GM20000 (cell line): ENCODE data around the gene MKI67.
A peak's percentile ranks its signal among the peaks of the same experiment; 100 is the strongest.

ENCODE experiments used
- DNase-seq: peaks from one replicate; pipeline ENCODE4 v3.0.0; 2012; ENCODE audit warnings: low spot score
- TF ChIP-seq, protein P1 (sequence below): IDR thresholded peaks from 2 replicates; pipeline ENCODE4 v1.5.1; 2012; ENCODE audit warnings: mild to moderate bottlenecking, control low read depth; ENCODE audit errors: extremely low read depth, missing control alignments

MKI67 gene

DNA sequence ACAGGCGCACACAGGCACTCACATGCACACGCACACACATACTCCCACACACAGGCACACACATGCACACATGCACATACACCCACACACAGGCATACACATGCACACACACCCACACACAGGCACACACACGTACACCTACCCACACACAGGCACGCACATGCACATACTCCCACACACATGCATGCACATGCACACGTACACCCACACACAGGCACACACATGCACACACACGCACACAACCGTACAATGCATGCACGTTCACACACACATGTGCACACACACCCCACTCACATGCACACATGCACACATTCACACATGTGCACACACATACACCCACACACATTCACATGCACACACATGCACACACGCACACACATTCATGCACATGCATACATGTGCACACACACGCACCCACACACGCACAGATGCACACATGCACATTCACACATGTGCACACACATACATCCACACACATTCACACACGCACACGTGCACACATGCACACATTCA, 59.3 kb downstream of the MKI67 start:
- TF ChIP-seq, protein P1, sequence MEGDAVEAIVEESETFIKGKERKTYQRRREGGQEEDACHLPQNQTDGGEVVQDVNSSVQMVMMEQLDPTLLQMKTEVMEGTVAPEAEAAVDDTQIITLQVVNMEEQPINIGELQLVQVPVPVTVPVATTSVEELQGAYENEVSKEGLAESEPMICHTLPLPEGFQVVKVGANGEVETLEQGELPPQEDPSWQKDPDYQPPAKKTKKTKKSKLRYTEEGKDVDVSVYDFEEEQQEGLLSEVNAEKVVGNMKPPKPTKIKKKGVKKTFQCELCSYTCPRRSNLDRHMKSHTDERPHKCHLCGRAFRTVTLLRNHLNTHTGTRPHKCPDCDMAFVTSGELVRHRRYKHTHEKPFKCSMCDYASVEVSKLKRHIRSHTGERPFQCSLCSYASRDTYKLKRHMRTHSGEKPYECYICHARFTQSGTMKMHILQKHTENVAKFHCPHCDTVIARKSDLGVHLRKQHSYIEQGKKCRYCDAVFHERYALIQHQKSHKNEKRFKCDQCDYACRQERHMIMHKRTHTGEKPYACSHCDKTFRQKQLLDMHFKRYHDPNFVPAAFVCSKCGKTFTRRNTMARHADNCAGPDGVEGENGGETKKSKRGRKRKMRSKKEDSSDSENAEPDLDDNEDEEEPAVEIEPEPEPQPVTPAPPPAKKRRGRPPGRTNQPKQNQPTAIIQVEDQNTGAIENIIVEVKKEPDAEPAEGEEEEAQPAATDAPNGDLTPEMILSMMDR, result no peak
- DNase-seq, result no peak

DNA sequence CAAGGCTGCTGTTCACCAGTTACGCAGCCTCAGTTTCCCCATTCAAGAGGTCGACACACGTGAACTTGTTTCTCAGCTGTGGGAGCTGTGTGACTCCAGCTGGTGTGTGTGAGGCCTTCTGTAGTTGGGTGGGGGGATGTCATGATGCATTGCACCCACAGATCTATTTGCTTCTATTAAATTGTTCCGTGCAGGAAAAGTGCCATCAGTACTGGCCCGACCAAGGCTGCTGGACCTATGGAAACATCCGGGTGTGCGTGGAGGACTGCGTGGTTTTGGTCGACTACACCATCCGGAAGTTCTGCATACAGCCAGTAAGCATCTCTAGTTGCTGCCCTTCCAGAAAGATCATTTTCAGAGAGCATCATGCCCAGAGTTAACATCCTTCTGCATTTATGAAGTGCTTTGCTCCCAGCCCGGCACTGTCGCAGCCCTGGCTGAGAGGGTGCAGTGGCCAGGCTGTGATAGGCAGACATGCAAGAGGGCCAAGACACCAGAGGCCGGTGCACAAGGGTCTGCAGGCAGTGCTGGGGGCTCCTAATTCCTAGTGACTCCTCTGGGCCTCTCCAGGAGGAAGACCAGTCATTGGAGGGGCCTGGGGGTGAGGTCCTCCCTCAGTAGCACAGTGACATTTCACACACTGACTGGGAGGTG, 60.2 kb downstream of the MKI67 start:
- no peak for DNase-seq
- TF ChIP-seq, protein P1, result no peak

DNA sequence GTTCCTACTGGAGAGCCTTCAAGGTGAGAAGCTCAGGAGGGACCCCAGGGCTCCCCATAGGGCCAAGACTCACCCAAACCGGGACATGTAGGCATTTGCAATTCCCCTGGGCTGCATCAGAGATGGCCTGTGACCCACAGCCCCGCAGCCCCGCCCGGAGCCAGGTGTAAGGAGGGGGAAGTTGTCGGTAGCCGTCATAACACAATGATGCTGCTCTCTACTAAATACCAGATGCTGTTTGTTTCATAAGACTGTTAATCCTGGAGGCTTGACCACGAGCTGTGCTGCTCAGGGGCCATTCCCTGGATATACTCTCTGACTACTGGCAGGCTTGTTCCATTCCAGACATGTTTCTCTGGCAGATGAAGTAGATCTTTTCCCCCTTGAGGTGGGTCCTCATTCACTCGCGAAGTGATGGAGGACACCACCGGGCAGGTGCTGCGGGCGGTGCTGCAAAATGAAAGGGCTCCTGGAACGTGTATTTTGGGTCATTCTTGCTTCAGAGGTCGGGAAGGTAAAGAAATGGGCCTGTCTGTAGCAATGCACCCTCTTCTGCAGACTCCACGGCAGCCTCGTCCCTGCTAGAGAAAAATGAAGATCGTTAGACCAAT, 61.1 kb downstream of the MKI67 start:
- TF ChIP-seq, protein P1, result no peak
- no peak for DNase-seq

DNA sequence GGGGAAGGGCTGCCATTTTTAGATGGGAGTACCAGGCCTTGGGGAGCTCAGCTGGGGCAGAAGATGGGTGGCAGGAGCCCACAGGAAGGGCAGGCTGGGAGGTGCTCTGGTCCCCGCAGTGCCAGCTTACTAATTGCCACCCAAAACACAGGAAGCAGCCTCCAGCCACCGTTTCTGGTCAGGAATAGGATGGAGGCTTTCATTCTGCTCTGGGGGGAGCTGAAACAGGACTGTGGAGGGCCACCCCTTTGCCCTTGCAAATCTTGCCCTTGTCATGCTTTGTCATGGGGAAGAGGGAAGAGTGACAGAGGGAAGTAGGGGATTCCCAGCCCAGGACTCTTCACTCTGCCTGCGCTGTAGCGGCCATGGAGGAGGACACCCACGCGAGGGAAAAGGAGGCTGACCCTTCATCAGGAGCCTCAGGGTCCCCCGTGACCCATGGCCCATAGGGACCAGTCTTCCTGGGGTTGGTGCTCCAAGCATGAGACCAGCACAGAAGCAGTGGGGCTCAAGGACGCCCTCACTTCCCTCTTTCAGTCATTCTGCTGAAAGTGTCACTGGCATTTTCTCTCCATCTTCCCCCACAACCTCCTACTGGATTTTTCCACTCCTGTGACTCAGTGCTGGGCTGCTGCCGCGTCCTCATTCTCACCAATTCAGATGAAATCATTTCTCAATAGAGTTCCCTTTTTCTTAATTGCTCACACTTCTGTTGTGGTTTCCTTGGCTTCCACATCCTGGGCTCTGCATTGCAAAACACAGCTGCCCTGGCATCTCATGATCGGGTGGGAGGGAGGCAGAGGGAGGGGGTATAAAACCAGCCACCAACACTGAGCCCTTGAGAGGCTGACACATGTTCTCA, 61.9 kb downstream of the MKI67 start:
- peak; percentile 29 for DNase-seq

DNA sequence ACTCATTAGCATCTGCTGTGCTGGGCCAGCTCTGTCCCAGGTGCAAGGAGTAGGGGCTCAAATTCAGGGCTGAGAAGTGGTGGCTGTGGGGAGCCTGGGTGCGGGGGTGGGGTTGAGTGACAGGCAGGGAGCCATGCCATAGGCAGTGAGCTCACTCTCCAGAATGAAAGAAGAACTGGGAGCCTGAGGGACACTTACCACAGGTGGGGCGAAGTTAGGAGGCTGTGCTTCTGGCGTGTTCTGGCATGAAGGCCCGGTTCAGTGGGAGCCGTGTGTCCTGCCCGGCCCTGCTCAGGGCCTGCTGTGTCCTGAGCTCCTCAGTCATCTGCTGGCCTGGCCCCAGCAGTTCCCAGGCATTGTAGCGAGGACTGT, 62.5 kb downstream of the MKI67 start:
- peak; percentile 51 for DNase-seq
- TF ChIP-seq, protein P1, result no peak

More for the DNA sequence above, 61.9 kb downstream of the MKI67 start:
- TF ChIP-seq, protein P1, result no peak

DNA sequence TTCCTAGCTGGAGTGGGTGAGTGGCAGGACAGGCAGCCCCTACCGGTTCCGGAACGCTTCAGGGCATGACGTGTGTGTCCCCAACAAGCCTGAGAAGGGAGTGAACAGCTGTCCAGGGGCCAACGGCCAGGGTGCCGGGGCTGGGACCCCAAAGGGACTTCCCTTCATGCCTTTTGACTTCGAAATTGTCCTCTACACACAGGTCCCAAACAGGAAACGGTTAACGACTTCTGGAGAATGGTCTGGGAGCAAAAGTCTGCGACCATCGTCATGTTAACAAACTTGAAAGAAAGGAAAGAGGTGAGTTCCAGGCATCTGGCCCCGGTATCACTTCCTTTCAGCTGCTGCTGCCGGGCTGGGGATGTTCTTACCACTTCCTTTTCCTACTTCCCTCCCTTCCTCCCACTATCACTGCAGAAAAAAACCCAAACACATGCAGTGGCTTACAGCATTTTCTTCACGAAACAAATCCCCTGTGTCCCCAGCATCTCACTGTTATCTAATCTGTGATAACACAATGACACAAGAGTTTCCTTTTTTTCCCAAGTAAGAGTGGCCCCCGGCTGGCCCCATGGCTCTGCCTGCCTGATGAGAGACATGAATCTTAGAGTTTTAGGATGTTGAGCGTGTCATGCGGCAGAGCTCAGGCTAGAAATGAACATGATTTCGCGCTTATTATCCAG, 63.2 kb downstream of the MKI67 start:
- DNase-seq, result peak; percentile 39
- TF ChIP-seq, protein P1, result no peak
